K562 (cell line): ENCODE data around the gene HRAS. TPM values are rescaled to one million over a fixed set of nuclear protein-coding genes. Genes with fewer than 3 reads are reported as not detected.

Experiments
- EHMT2 ChIP-seq: fragments of 450-650 bp; IDR thresholded peaks from 2 replicates; pipeline ENCODE4 v1.6.1; 2018; ENCODE audit warnings: antibody characterized with exemption
- NCOA4 ChIP-seq: fragments of 450-650 bp; IDR thresholded peaks from 2 replicates; pipeline ENCODE4 v1.6.1; 2018; ENCODE audit warnings: mild to moderate bottlenecking; ENCODE audit not compliant: partially characterized antibody
- NELFE ChIP-seq: IDR thresholded peaks from 2 replicates; pipeline ENCODE4 v1.6.1; 2011; ENCODE audit warnings: mild to moderate bottlenecking; ENCODE audit not compliant: insufficient read depth, insufficient read length
- RBM39 ChIP-seq: fragments of 200-400 bp; formaldehyde crosslinking; optimal IDR thresholded peaks from 2 replicates; pipeline ENCODE3; 2018; ENCODE audit warnings: low read depth, low read length
- SRSF9 ChIP-seq: fragments of 200-400 bp; formaldehyde crosslinking; IDR thresholded peaks from 2 replicates; pipeline ENCODE4 v1.6.1; 2017; ENCODE audit warnings: low read depth, low read length, borderline replicate concordance
- STAT5A ChIP-seq: IDR thresholded peaks from 2 replicates; pipeline ENCODE4 v1.6.1; 2012; ENCODE audit warnings: low read length, inconsistent platforms, borderline replicate concordance
- TAF1 ChIP-seq: IDR thresholded peaks from 2 replicates; pipeline ENCODE4 v1.6.1; 2011; ENCODE audit warnings: mild to moderate bottlenecking, low read length, moderate library complexity; ENCODE audit not compliant: insufficient read depth, control insufficient read depth, severe bottlenecking; ENCODE audit errors: extremely low read depth
- TARDBP ChIP-seq: fragments of 450-650 bp; IDR thresholded peaks from 2 replicates; pipeline ENCODE4 v1.6.1; 2016
- ZNF239 ChIP-seq: fragments of 250-450 bp; sonication (Bioruptor Pico); IDR thresholded peaks from 2 replicates; pipeline ENCODE4 v1.4.0; 2020; ENCODE audit warnings: mild to moderate bottlenecking
- ZNF57 ChIP-seq: fragments of 450-650 bp; formaldehyde crosslinking; IDR thresholded peaks from 2 replicates; pipeline ENCODE4 v1.4.0; 2020; ENCODE audit warnings: mild to moderate bottlenecking, moderate library complexity
- ZNF696 ChIP-seq: fragments of 250-450 bp; sonication (Bioruptor Pico); conservative IDR thresholded peaks from 2 replicates; pipeline ENCODE4 v1.4.0; 2020; ENCODE audit warnings: mild to moderate bottlenecking, moderate library complexity
- polyA plus RNA-seq, 8 experiments: library from polyadenylated mRNA; depleted of rRNA in 4 of 8; stranded (reverse) in 5 of 8; unstranded in 3 of 8; fragments of >200 nt; fragmentation: Nextera tagmentation in 2 of 8; fragmentation: Illumina TruSeq in 1 of 8; extraction: Ambion mirVana in 2 of 8; extraction: Trizol in 1 of 8; gene quantifications; 2 replicates each; pipeline versions ENCODE4 v1.2.1 to v1.2.3, GENCODE V29; 2011 to 2014; ENCODE audit warnings: inconsistent platforms in 1 of 8, missing spikeins in 1 of 8
- total RNA-seq, 7 experiments: library from RNA; depleted of rRNA in 6 of 7; stranded (reverse); fragments of >200 nt in 6 of 7; fragmentation: Illumina TruSeq in 2 of 7; extraction: Trizol in 2 of 7; gene quantifications; 2 replicates each; pipeline versions ENCODE4 v1.2.1 to v1.2.3, GENCODE V29; 2011 to 2021; ENCODE audit warnings: low replicate concordance in 1 of 7
- TF ChIP-seq, protein P1 (sequence below): fragments of 200-800 bp; sonication (Bioruptor generic); IDR thresholded peaks from 2 replicates; pipeline ENCODE4 v1.6.1; 2016; ENCODE audit warnings: missing genetic modification characterization, missing compliant biosample characterization
- TF ChIP-seq, protein P2 (sequence below), 2 experiments: IDR thresholded peaks; 2 replicates each; pipeline ENCODE4 v1.6.1; 2012; ENCODE audit warnings: improper control_type of control experiment in 2 of 2, low read depth in 2 of 2, low read length in 2 of 2, borderline replicate concordance in 1 of 2
- TF ChIP-seq, protein P3 (sequence below): conservative IDR thresholded peaks from 2 replicates; pipeline ENCODE4 v1.6.1; 2011; ENCODE audit warnings: low read depth, mild to moderate bottlenecking, low read length; ENCODE audit not compliant: control insufficient read depth
- TF ChIP-seq, protein P4 (sequence below): fragments of 250-450 bp; sonication (Bioruptor Pico); IDR thresholded peaks from 2 replicates; pipeline ENCODE4 v1.8.0; 2021; ENCODE audit warnings: moderate library complexity, mild to moderate bottlenecking, inconsistent platforms
- TF ChIP-seq, protein P5 (sequence below): sonication (generic); formaldehyde crosslinking; IDR thresholded peaks from 2 replicates; pipeline ENCODE4 v1.8.1; 2023; ENCODE audit warnings: mild to moderate bottlenecking, missing genetic modification reagents, moderate library complexity

The HRAS gene
- total and polyA plus RNA-seq, 9 of the 15 experiments (the other 6 are each of a cell fraction or from before 2014, with no cell fraction given): 2.8 to 73.5 (median 29.6) TPM

DNA sequence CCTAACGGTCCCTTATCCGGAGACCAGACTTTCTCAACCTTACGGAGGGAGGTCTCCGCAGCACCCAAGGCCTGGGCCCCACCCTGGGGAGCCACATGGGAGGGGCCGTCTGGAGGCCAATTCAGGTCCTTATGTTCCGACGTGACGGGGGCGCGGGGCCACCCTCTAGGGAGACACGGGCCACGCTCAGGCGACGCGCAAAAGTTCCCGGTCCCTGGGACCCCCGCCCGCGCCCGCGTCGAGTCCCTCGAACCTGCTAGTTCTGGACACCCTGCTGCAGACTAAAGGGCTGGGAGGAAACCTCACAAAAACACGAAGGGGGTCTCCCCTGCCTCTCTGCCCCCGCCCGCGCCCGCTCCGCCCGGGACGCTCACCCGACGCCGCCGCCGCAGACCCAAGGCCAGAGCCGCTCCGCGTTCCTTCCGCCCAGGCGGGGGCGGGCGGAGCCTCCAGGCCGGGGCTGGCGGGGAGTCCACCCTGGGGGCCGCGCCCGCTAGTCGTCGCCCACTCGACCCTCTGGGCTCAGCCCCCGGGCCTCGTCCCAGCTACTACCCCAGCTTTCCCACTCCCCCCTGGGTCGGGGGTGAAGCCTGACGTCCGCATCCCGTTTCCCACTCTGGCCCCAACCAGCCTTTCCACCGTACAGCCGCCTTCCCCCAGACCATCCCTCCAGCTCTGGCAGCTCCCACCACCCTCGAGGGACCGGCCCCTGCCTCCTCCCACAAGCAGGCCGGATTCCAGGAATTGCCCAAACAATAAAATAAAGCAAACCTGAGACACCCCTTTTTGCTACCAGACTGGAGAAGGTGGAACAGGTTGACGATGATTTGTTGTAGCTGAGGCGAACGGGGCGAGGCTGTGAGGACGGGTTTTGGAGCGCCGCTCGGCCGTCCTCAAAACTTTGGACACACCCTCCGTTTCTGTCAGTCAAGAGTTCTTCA, 31.1 kb downstream of the HRAS start (continued):
- TF ChIP-seq, protein P1, sequence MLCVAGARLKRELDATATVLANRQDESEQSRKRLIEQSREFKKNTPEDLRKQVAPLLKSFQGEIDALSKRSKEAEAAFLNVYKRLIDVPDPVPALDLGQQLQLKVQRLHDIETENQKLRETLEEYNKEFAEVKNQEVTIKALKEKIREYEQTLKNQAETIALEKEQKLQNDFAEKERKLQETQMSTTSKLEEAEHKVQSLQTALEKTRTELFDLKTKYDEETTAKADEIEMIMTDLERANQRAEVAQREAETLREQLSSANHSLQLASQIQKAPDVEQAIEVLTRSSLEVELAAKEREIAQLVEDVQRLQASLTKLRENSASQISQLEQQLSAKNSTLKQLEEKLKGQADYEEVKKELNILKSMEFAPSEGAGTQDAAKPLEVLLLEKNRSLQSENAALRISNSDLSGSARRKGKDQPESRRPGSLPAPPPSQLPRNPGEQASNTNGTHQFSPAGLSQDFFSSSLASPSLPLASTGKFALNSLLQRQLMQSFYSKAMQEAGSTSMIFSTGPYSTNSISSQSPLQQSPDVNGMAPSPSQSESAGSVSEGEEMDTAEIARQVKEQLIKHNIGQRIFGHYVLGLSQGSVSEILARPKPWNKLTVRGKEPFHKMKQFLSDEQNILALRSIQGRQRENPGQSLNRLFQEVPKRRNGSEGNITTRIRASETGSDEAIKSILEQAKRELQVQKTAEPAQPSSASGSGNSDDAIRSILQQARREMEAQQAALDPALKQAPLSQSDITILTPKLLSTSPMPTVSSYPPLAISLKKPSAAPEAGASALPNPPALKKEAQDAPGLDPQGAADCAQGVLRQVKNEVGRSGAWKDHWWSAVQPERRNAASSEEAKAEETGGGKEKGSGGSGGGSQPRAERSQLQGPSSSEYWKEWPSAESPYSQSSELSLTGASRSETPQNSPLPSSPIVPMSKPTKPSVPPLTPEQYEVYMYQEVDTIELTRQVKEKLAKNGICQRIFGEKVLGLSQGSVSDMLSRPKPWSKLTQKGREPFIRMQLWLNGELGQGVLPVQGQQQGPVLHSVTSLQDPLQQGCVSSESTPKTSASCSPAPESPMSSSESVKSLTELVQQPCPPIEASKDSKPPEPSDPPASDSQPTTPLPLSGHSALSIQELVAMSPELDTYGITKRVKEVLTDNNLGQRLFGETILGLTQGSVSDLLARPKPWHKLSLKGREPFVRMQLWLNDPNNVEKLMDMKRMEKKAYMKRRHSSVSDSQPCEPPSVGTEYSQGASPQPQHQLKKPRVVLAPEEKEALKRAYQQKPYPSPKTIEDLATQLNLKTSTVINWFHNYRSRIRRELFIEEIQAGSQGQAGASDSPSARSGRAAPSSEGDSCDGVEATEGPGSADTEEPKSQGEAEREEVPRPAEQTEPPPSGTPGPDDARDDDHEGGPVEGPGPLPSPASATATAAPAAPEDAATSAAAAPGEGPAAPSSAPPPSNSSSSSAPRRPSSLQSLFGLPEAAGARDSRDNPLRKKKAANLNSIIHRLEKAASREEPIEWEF: no peak
- TF ChIP-seq TARDBP (no peak), STAT5A (peak; percentile 41; the same call in 1 of the 2 replicates), RBM39 (no peak), ZNF57 (CRISPR knock-in tag) (no peak), ZNF696 (no peak), TAF1 (no peak), NCOA4 (no peak), NELFE (no peak), ZNF239 (CRISPR knock-in tag) (no peak), EHMT2 (no peak), SRSF9 (no peak)
- TF ChIP-seq, protein P2, sequence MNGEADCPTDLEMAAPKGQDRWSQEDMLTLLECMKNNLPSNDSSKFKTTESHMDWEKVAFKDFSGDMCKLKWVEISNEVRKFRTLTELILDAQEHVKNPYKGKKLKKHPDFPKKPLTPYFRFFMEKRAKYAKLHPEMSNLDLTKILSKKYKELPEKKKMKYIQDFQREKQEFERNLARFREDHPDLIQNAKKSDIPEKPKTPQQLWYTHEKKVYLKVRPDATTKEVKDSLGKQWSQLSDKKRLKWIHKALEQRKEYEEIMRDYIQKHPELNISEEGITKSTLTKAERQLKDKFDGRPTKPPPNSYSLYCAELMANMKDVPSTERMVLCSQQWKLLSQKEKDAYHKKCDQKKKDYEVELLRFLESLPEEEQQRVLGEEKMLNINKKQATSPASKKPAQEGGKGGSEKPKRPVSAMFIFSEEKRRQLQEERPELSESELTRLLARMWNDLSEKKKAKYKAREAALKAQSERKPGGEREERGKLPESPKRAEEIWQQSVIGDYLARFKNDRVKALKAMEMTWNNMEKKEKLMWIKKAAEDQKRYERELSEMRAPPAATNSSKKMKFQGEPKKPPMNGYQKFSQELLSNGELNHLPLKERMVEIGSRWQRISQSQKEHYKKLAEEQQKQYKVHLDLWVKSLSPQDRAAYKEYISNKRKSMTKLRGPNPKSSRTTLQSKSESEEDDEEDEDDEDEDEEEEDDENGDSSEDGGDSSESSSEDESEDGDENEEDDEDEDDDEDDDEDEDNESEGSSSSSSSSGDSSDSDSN (IDR thresholded peaks at IDR 0.05; ENCODE audit: borderline replicate concordance in 1 of 2, low read depth in 2 of 2, low read length in 2 of 2): peak; percentile 44 to 87; a peak in 3 of 4 replicates
- TF ChIP-seq, protein P3, sequence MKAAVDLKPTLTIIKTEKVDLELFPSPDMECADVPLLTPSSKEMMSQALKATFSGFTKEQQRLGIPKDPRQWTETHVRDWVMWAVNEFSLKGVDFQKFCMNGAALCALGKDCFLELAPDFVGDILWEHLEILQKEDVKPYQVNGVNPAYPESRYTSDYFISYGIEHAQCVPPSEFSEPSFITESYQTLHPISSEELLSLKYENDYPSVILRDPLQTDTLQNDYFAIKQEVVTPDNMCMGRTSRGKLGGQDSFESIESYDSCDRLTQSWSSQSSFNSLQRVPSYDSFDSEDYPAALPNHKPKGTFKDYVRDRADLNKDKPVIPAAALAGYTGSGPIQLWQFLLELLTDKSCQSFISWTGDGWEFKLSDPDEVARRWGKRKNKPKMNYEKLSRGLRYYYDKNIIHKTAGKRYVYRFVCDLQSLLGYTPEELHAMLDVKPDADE: no peak
- TF ChIP-seq, protein P4, sequence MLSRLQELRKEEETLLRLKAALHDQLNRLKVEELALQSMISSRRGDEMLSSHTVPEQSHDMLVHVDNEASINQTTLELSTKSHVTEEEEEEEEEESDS (CRISPR knock-in tag): no peak
- TF ChIP-seq, protein P5, sequence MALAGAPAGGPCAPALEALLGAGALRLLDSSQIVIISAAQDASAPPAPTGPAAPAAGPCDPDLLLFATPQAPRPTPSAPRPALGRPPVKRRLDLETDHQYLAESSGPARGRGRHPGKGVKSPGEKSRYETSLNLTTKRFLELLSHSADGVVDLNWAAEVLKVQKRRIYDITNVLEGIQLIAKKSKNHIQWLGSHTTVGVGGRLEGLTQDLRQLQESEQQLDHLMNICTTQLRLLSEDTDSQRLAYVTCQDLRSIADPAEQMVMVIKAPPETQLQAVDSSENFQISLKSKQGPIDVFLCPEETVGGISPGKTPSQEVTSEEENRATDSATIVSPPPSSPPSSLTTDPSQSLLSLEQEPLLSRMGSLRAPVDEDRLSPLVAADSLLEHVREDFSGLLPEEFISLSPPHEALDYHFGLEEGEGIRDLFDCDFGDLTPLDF (CRISPR knock-in tag): no peak
